HepG2 (cell line): ENCODE data around the gene GSX1. TPM values are rescaled to one million over a fixed set of nuclear protein-coding genes. Genes with fewer than 3 reads are reported as not detected.
A peak's percentile ranks its signal among the peaks of the same experiment; 100 is the strongest.

Experiments used
- ATF1 ChIP-seq: IDR thresholded peaks from 2 replicates; pipeline ENCODE4 v1.6.1; 2016; ENCODE audit warnings: mild to moderate bottlenecking, control low read depth
- ELF3 ChIP-seq: IDR thresholded peaks from 2 replicates; pipeline ENCODE4 v1.6.1; 2016; ENCODE audit warnings: missing genetic modification reagents, missing compliant biosample characterization
- ETV6 ChIP-seq: sonication (generic); formaldehyde crosslinking; conservative IDR thresholded peaks from 2 replicates; pipeline ENCODE4 v1.4.0; 2020; ENCODE audit warnings: missing genetic modification reagents
- HNRNPLL ChIP-seq: fragments of 200-400 bp; formaldehyde crosslinking; IDR thresholded peaks from 2 replicates; pipeline ENCODE4 v1.6.1; 2017; ENCODE audit warnings: mild to moderate bottlenecking, low read depth, low read length; ENCODE audit not compliant: poor library complexity, severe bottlenecking
- MYC ChIP-seq: sonication (generic); formaldehyde crosslinking; IDR thresholded peaks from 2 replicates; pipeline ENCODE4 v1.9.0; 2021; ENCODE audit warnings: missing genetic modification reagents, borderline replicate concordance
- NFYC ChIP-seq: IDR thresholded peaks from 2 replicates; pipeline ENCODE4 v1.6.1; 2016; ENCODE audit warnings: missing genetic modification reagents, missing compliant biosample characterization
- PAWR ChIP-seq: sonication (generic); formaldehyde crosslinking; IDR thresholded peaks from 2 replicates; pipeline ENCODE4 v1.4.0; 2020; ENCODE audit warnings: missing genetic modification reagents, mild to moderate bottlenecking, borderline replicate concordance
- SCMH1 ChIP-seq: sonication (generic); formaldehyde crosslinking; IDR thresholded peaks from 2 replicates; pipeline ENCODE4 v1.9.0; 2021; ENCODE audit warnings: missing genetic modification reagents, mild to moderate bottlenecking, borderline replicate concordance
- ZNF672 ChIP-seq: sonication (generic); formaldehyde crosslinking; IDR thresholded peaks from 2 replicates; pipeline ENCODE4 v1.8.1; 2022; ENCODE audit warnings: missing genetic modification reagents
- ZNF790 ChIP-seq: sonication (generic); formaldehyde crosslinking; IDR thresholded peaks from 2 replicates; pipeline ENCODE4 v1.8.0; 2022; ENCODE audit warnings: missing genetic modification reagents, mild to moderate bottlenecking, borderline replicate concordance
- polyA plus RNA-seq, 8 experiments: library from polyadenylated mRNA; depleted of rRNA in 3 of 8; stranded (reverse) in 7 of 8; unstranded in 1 of 8; fragments of >200 nt; fragmentation: Illumina TruSeq in 4 of 8; extraction: Trizol in 4 of 8; gene quantifications; 2 replicates each; pipeline versions ENCODE4 v1.2.1 to v1.2.3, GENCODE V29; 2011 to 2016; ENCODE audit warnings: low read depth in 4 of 8, missing spikeins in 1 of 8, mixed read lengths in 1 of 8; ENCODE audit not compliant: insufficient read depth in 1 of 8
- total RNA-seq, 5 experiments: library from RNA; depleted of rRNA; stranded (reverse); fragments of >200 nt; fragmentation: Illumina TruSeq; extraction: Trizol; gene quantifications; 2 replicates each; pipeline ENCODE4 v1.2.3, GENCODE V29; 2016; ENCODE audit warnings: low read depth in 1 of 5
- TF ChIP-seq, protein P1 (sequence below): sonication (generic); formaldehyde crosslinking; IDR thresholded peaks from 2 replicates; pipeline ENCODE4 v1.5.0; 2020; ENCODE audit warnings: mild to moderate bottlenecking, missing genetic modification reagents
- TF ChIP-seq, protein P2 (sequence below): sonication (generic); formaldehyde crosslinking; IDR thresholded peaks from 2 replicates; pipeline ENCODE4 v1.5.1; 2020; ENCODE audit warnings: missing genetic modification reagents, mild to moderate bottlenecking, borderline replicate concordance
- TF ChIP-seq, protein P3 (sequence below): sonication (generic); formaldehyde crosslinking; IDR thresholded peaks from 2 replicates; pipeline ENCODE4 v1.9.0; 2021; ENCODE audit warnings: missing genetic modification reagents, borderline replicate concordance
- TF ChIP-seq, protein P4 (sequence below): sonication (generic); formaldehyde crosslinking; IDR thresholded peaks from 2 replicates; pipeline ENCODE4 v1.4.0; 2020; ENCODE audit warnings: missing genetic modification reagents
- TF ChIP-seq, protein P5 (sequence below): sonication (generic); formaldehyde crosslinking; IDR thresholded peaks from 2 replicates; pipeline ENCODE4; 2020; ENCODE audit warnings: missing genetic modification reagents, mild to moderate bottlenecking, borderline replicate concordance

Gene GSX1
- total and polyA plus RNA-seq, 2 of the 13 experiments (the other 11 are each of a cell fraction or from before 2014, with no cell fraction given), result not detected

DNA sequence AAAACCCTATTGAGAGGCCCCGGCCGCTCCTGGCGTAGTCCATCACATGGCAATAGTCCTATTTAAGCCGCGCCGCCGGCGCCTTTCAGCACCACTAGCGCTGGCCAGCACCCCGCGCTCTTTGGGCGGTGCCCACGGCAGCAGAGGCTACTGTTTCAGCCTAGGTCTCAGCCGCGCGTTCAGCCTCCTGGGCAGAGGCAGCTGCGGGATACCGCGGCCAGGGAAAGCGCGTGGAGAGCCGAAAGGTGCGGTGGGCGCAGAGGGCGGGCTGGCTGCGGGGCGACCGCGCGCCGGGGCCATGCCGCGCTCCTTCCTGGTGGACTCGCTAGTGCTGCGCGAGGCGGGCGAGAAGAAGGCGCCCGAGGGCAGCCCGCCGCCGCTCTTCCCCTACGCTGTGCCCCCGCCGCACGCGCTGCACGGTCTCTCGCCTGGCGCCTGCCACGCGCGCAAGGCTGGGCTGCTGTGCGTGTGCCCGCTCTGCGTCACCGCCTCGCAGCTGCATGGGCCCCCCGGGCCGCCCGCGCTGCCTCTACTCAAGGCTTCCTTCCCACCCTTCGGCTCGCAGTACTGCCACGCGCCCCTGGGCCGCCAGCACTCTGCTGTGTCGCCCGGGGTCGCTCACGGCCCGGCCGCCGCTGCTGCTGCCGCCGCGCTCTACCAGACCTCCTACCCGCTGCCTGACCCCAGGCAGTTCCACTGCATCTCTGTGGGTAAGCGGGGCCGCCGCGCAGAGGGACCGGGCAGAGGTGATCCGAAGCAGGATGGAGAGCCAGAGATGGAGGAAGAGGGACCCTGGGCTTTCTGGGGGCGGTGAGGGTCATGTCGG lies at the start of gene GSX1 (continued):
- TF ChIP-seq, protein P1, sequence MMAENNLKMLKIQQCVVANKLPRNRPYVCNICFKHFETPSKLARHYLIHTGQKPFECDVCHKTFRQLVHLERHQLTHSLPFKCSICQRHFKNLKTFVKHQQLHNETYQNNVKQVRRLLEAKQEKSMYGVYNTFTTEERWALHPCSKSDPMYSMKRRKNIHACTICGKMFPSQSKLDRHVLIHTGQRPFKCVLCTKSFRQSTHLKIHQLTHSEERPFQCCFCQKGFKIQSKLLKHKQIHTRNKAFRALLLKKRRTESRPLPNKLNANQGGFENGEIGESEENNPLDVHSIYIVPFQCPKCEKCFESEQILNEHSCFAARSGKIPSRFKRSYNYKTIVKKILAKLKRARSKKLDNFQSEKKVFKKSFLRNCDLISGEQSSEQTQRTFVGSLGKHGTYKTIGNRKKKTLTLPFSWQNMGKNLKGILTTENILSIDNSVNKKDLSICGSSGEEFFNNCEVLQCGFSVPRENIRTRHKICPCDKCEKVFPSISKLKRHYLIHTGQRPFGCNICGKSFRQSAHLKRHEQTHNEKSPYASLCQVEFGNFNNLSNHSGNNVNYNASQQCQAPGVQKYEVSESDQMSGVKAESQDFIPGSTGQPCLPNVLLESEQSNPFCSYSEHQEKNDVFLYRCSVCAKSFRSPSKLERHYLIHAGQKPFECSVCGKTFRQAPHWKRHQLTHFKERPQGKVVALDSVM, result no peak
- no peak for TF ChIP-seq NFYC (CRISPR knock-in tag)
- TF ChIP-seq MYC (CRISPR knock-in tag), result no peak
- peak; percentile 87 for TF ChIP-seq HNRNPLL
- TF ChIP-seq, protein P2, sequence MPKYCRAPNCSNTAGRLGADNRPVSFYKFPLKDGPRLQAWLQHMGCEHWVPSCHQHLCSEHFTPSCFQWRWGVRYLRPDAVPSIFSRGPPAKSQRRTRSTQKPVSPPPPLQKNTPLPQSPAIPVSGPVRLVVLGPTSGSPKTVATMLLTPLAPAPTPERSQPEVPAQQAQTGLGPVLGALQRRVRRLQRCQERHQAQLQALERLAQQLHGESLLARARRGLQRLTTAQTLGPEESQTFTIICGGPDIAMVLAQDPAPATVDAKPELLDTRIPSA (CRISPR knock-in tag), result no peak
- TF ChIP-seq ZNF672 (CRISPR knock-in tag), result no peak
- TF ChIP-seq SCMH1 (CRISPR knock-in tag), result no peak
- 0 out of 2 replicates have a peak, but pooled peaks have one; percentile 55 for TF ChIP-seq ETV6 (CRISPR knock-in tag)
- TF ChIP-seq ATF1, result no peak
- TF ChIP-seq ELF3 (CRISPR knock-in tag), result 0 out of 2 replicates have a peak, but pooled peaks have one; percentile 29
- TF ChIP-seq, protein P3, sequence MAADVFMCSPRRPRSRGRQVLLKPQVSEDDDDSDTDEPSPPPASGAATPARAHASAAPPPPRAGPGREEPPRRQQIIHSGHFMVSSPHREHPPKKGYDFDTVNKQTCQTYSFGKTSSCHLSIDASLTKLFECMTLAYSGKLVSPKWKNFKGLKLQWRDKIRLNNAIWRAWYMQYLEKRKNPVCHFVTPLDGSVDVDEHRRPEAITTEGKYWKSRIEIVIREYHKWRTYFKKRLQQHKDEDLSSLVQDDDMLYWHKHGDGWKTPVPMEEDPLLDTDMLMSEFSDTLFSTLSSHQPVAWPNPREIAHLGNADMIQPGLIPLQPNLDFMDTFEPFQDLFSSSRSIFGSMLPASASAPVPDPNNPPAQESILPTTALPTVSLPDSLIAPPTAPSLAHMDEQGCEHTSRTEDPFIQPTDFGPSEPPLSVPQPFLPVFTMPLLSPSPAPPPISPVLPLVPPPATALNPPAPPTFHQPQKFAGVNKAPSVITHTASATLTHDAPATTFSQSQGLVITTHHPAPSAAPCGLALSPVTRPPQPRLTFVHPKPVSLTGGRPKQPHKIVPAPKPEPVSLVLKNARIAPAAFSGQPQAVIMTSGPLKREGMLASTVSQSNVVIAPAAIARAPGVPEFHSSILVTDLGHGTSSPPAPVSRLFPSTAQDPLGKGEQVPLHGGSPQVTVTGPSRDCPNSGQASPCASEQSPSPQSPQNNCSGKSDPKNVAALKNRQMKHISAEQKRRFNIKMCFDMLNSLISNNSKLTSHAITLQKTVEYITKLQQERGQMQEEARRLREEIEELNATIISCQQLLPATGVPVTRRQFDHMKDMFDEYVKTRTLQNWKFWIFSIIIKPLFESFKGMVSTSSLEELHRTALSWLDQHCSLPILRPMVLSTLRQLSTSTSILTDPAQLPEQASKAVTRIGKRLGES, result no peak
- no peak for TF ChIP-seq ZNF790 (CRISPR knock-in tag)
- TF ChIP-seq, protein P4, sequence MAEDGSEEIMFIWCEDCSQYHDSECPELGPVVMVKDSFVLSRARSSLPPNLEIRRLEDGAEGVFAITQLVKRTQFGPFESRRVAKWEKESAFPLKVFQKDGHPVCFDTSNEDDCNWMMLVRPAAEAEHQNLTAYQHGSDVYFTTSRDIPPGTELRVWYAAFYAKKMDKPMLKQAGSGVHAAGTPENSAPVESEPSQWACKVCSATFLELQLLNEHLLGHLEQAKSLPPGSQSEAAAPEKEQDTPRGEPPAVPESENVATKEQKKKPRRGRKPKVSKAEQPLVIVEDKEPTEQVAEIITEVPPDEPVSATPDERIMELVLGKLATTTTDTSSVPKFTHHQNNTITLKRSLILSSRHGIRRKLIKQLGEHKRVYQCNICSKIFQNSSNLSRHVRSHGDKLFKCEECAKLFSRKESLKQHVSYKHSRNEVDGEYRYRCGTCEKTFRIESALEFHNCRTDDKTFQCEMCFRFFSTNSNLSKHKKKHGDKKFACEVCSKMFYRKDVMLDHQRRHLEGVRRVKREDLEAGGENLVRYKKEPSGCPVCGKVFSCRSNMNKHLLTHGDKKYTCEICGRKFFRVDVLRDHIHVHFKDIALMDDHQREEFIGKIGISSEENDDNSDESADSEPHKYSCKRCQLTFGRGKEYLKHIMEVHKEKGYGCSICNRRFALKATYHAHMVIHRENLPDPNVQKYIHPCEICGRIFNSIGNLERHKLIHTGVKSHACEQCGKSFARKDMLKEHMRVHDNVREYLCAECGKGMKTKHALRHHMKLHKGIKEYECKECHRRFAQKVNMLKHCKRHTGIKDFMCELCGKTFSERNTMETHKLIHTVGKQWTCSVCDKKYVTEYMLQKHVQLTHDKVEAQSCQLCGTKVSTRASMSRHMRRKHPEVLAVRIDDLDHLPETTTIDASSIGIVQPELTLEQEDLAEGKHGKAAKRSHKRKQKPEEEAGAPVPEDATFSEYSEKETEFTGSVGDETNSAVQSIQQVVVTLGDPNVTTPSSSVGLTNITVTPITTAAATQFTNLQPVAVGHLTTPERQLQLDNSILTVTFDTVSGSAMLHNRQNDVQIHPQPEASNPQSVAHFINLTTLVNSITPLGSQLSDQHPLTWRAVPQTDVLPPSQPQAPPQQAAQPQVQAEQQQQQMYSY (CRISPR knock-in tag), result no peak
- no peak for TF ChIP-seq PAWR
- TF ChIP-seq, protein P5, sequence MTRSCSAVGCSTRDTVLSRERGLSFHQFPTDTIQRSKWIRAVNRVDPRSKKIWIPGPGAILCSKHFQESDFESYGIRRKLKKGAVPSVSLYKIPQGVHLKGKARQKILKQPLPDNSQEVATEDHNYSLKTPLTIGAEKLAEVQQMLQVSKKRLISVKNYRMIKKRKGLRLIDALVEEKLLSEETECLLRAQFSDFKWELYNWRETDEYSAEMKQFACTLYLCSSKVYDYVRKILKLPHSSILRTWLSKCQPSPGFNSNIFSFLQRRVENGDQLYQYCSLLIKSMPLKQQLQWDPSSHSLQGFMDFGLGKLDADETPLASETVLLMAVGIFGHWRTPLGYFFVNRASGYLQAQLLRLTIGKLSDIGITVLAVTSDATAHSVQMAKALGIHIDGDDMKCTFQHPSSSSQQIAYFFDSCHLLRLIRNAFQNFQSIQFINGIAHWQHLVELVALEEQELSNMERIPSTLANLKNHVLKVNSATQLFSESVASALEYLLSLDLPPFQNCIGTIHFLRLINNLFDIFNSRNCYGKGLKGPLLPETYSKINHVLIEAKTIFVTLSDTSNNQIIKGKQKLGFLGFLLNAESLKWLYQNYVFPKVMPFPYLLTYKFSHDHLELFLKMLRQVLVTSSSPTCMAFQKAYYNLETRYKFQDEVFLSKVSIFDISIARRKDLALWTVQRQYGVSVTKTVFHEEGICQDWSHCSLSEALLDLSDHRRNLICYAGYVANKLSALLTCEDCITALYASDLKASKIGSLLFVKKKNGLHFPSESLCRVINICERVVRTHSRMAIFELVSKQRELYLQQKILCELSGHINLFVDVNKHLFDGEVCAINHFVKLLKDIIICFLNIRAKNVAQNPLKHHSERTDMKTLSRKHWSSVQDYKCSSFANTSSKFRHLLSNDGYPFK, result no peak
